GM23248 (cell line): ENCODE measurements around the gene UMODL1.

Source experiments
- EZH2 ChIP-seq: fragments of 200-600 bp; sonication (generic); IDR thresholded peaks from 2 replicates; pipeline ENCODE4 v1.6.1; 2018; ENCODE audit warnings: antibody characterized with exemption, mild to moderate bottlenecking; ENCODE audit not compliant: insufficient read depth, poor library complexity, severe bottlenecking
- EZH2phosphoT487 ChIP-seq: fragments of 200-600 bp; sonication (generic); IDR thresholded peaks from 2 replicates; pipeline ENCODE4 v1.6.1; 2018; ENCODE audit warnings: antibody characterized with exemption, moderate library complexity, mild to moderate bottlenecking, low read depth; ENCODE audit not compliant: insufficient read depth

- TF ChIP-seq EZH2phosphoT487 (no peak), EZH2 (no peak)
Measured at GRCh38 chr21:42142627-42143026, 71.5 kb downstream of the UMODL1 start.
